ENCODE results near the gene EAPP. TPM values are rescaled to one million over a fixed set of nuclear protein-coding genes. Genes with fewer than 3 reads are reported as not detected.
"Not testable (repeated sequence)": the region's sequence is repeated elsewhere in the genome, so short reads cannot be mapped to it uniquely, and the experiment has no call there.

The EAPP gene
- total and polyA plus RNA-seq, 2 of the 13 experiments (the other 11 are each of a cell fraction or from before 2014, with no cell fraction given), result 68.7 to 110 TPM

- TF ChIP-seq, protein P1, sequence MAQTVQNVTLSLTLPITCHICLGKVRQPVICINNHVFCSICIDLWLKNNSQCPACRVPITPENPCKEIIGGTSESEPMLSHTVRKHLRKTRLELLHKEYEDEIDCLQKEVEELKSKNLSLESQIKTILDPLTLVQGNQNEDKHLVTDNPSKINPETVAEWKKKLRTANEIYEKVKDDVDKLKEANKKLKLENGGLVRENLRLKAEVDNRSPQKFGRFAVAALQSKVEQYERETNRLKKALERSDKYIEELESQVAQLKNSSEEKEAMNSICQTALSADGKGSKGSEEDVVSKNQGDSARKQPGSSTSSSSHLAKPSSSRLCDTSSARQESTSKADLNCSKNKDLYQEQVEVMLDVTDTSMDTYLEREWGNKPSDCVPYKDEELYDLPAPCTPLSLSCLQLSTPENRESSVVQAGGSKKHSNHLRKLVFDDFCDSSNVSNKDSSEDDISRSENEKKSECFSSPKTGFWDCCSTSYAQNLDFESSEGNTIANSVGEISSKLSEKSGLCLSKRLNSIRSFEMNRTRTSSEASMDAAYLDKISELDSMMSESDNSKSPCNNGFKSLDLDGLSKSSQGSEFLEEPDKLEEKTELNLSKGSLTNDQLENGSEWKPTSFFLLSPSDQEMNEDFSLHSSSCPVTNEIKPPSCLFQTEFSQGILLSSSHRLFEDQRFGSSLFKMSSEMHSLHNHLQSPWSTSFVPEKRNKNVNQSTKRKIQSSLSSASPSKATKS (CRISPR knock-in tag; IDR thresholded peaks at IDR 0.05), result no peak
- TF ChIP-seq CEBPG (CRISPR knock-in tag; IDR thresholded peaks at IDR 0.05) (no peak), SMC3 (IDR thresholded peaks at IDR 0.05; ENCODE audit: low read length) (0 out of 2 replicates have a peak, but pooled peaks have one; percentile 1), SUZ12 (IDR thresholded peaks at IDR 0.05; ENCODE audit: low read depth, low read length) (no peak), NR2F2 (IDR thresholded peaks at IDR 0.05; ENCODE audit: borderline replicate concordance, low read depth) (no peak), ZNF616 (CRISPR knock-in tag; IDR thresholded peaks at IDR 0.05; ENCODE audit: low read depth) (no peak), KDM4B (CRISPR knock-in tag; IDR thresholded peaks at IDR 0.05) (no peak)
Measured at GRCh38 chr14:34522496-34522895, 17.0 kb downstream of the EAPP start (continued).

- ATAC-seq; FAIRE-seq; H3K4me3 ChIP-seq (replicated peaks in 1 of 3; ENCODE audit: insufficient read depth in 1 of 3, low read depth in 2 of 3, low read length in 3 of 3); H4K20me1 ChIP-seq (ENCODE audit: insufficient read depth, low read length); H3K9ac ChIP-seq (ENCODE audit: insufficient read depth, low read depth, low read length); H3K4me2 ChIP-seq (ENCODE audit: low read depth, low read length); BruUV-seq (replicated peaks); H2AFZ ChIP-seq (ENCODE audit: low read length); DNase-seq (ENCODE audit: low spot score); in situ Hi-C loops (cut with HindIII; ENCODE audit: extremely low pct_ligation_motif_present, low pct_unique_long_range_greater_than_20kb); intact Hi-C loops (cut with micrococcal nuclease; ENCODE audit: unreplicated experiment); H3K27ac ChIP-seq (ENCODE audit: extremely low read length, insufficient read depth, low read length); H3K4me1 ChIP-seq (ENCODE audit: insufficient read depth, low read length); H3K27me3 ChIP-seq (ENCODE audit: control insufficient read depth in 1 of 2, insufficient read depth in 2 of 2, low read length in 2 of 2); H3K9me3 ChIP-seq (ENCODE audit: low read length); CTCF ChIA-PET (ENCODE audit: low intra/inter-chr PET ratio, low total read pairs); H3K79me2 ChIP-seq (ENCODE audit: insufficient read depth, low read length): not testable (repeated sequence)
- POLR2A ChIA-PET, result interaction anchor here (1.2 to 1.5 kb wide), 2 partner anchors 15 to 59 kb away, joined by 3 read pairs; partner anchors contain the start of gene SPTSSA
- 99% methylated on average over 6 of the region's 6 CpGs for WGBS (ENCODE audit: low lambda C conversion rate)
- H3K36me3 ChIP-seq (replicated peaks in 1 of 2; ENCODE audit: control insufficient read depth in 1 of 2, insufficient read depth in 2 of 2, low read length in 2 of 2), result peaks cover 45 to 82% of the 10 kb centered on the region in 2 experiments
Measured at GRCh38 chr14:34521071-34521470, 18.4 kb downstream of the EAPP start.
